Epithelial cell of esophagus (primary cell): ENCODE results near the gene CHP2.
A peak's percentile ranks its signal among the peaks of the same experiment; 100 is the strongest.

Experiments used
- DNase-seq: peaks from one replicate; pipeline ENCODE4 v3.0.0; 2010; ENCODE audit warnings: low read depth
- H3K4me3 ChIP-seq: 2 replicates; pipeline ENCODE4 v1.5.1; 2011; ENCODE audit warnings: mild to moderate bottlenecking, low read length, control low read depth
- CTCF ChIP-seq: IDR thresholded peaks from 2 replicates; pipeline ENCODE4 v1.5.1; 2011; ENCODE audit warnings: low read depth, mild to moderate bottlenecking, low read length, control low read depth, inconsistent platforms; ENCODE audit not compliant: insufficient read depth; ENCODE audit errors: missing control alignments

The CHP2 gene

DNA sequence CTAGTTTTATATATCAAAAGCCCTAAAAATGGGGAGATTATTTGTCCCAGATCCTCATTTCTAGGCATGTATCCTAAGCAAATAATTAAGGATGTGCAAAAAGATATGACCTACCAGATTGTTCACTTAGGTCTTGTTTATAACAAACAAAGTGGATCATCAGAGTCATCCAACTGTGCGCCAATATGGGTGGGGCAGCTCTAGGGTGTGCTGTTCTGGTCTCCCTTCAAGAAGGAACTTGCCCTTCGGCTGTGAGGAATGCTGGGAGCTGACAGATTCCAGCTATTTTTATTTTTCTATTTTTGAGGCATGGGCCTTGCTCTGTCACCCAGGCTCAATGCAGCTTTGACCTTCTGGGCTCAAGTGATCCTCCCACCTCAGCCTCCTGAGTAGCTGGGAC, 13.8 kb downstream of the CHP2 start:
- TF ChIP-seq CTCF = no peak
- H3K4me3 ChIP-seq = no peak overlapping the region
- peak; percentile 90 for DNase-seq

- TF ChIP-seq CTCF = no peak
- DNase-seq = peak; percentile 92
- no peak overlapping the region for H3K4me3 ChIP-seq
Measured at GRCh38 chr16:23771027-23771426, 16.2 kb downstream of the CHP2 start.

DNA sequence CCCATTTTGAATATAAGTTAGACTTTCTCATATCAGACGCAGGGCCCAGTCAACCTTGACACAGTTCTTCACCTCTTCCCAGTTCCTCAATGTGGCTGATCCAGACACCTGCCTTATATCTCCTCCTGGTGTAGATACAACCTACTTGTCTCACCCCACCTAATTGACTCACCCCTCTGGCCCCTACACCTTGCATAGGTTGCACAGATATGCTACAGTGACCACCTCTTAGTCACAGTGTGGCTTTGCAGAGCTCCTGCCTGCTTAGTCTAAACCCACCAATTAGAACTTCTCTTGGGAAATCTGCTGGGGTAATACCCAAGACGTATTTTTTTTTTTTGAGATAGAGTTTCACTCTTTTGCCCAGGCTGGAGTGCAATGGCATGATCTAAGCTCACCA, 16.8 kb downstream of the CHP2 start:
- peak; percentile 88 for DNase-seq
- TF ChIP-seq CTCF = no peak
- no peak overlapping the region for H3K4me3 ChIP-seq

- no peak for DNase-seq
- TF ChIP-seq CTCF = no peak
Measured at GRCh38 chr16:23773339-23773738, 18.5 kb downstream of the CHP2 start.

DNA sequence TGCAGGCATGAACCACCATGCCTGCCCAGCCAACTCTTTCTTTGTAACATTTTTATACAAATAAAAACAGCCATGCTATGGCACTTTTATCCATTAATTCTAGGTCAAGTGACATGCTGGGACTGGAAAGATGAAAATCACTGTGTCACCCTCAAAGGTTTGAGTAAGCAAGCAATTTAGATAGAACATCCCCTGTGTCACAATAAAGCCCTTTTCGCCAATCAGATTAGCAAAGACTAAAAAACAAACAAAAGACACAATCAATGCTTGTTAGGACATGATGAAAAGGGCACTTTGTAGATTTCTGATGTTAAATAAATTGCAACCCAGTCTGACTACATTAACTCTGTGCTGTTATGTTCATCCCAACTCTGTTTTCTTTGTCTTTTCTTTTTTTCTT, 26.4 kb downstream of the CHP2 start:
- DNase-seq = peak; percentile 38

More at GRCh38 chr16:23773339-23773738, 18.5 kb downstream of the CHP2 start:
- no peak overlapping the region for H3K4me3 ChIP-seq

DNA sequence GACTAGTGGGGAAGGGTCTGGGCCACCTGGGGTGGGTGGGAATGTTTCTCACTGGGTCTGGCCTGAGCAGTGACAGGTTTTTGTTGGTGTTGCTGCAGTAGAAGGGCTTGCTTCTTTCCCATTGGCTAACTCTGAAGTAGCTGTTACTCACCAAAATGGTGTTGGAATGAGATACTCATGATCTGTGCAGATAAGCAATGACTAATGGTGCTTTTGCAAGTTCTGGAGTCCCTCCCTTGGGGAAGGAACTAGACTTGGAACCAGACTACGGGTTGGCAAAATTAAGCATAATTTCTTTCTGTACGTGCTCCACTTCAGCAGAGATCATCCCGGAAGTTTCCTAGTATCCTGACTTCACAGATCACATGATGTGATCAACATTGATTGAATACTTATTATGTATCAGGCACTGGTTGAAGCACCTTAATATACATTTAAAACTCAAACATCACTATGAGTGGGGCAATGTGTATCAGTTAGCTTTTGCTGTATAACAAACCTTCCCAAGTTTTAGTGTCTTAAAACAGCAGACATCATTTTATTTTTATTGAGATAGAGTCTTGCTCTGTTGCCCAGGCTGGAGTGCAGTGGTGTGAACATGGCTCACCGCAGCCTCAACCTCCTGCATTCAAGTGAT, 30.1 kb downstream of the CHP2 start:
- H3K4me3 ChIP-seq = no peak overlapping the region
- TF ChIP-seq CTCF = no peak
- DNase-seq = peak; percentile 76

More for the DNA sequence above, 26.4 kb downstream of the CHP2 start:
- TF ChIP-seq CTCF = no peak
- no peak overlapping the region for H3K4me3 ChIP-seq

DNA sequence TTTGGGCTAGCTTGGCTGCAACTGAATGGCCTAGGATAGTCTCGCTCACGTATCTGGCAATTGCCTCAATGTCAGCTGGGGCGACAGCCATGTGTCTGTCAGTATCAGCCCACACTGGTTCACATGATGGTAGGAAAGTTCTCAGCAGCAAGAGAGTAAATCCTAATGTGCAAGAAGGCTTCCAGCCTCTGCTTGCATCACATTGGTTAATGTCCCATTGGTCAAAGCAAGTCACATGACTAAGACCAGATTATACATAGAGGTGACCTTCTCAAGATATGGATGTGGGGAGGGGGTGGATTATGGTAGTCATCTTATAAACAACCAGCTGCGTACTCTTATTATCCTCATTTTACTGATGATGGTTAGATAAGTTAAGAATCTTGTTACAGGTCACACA, 31.0 kb downstream of the CHP2 start:
- no peak for TF ChIP-seq CTCF
- no peak for DNase-seq

More for the DNA sequence above, 31.0 kb downstream of the CHP2 start:
- no peak overlapping the region for H3K4me3 ChIP-seq
